IMR-90 (cell line): Measurements from ENCODE around the gene ZFP36L2. TPM values are rescaled to one million over a fixed set of nuclear protein-coding genes. Genes with fewer than 3 reads are reported as not detected.

Experiments
- ATAC-seq: fragments of 200-7000 bp; cut with Tn5 transposase; 2 replicates; pipeline ENCODE4 v1.9.1; 2020; ENCODE audit warnings: low read depth, mild to moderate bottlenecking, moderate library complexity
- BruUV-seq: library from RNA; stranded (reverse); fragments of 400-500 nt; replicated peaks from 2 replicates; lab custom pipeline; 2021; lab: Mats Ljungman, UMichigan
- CTCF ChIA-PET: fragments of 300-600 bp; formaldehyde crosslinking; extraction: SDS; loops from one replicate; lab custom pipeline; 2021; ENCODE audit warnings: antibody characterized with exemption; lab: Yijun Ruan, JAX
- POLR2A ChIA-PET: fragments of 300-600 bp; sonication (Branson Sonifier 250); formaldehyde crosslinking; loops from one replicate; lab custom pipeline; 2022; ENCODE audit warnings: antibody characterized with exemption; ENCODE audit not compliant: unreplicated experiment; lab: Charles Lee
- DNase-seq: peaks from one replicate; pipeline ENCODE4 v3.0.0; 2013
- H2AFZ ChIP-seq: replicated peaks from 2 replicates; pipeline ENCODE3; 2013; ENCODE audit warnings: low read length, mild to moderate bottlenecking; ENCODE audit not compliant: poor library complexity
- H2AK5ac ChIP-seq: 2 replicates; pipeline ENCODE4 v1.6.1; 2013; ENCODE audit warnings: low read depth, low read length, inconsistent platforms
- H2AK9ac ChIP-seq: replicated peaks from 2 replicates; pipeline ENCODE3; 2013; ENCODE audit warnings: mild to moderate bottlenecking, low read depth, low read length, moderate library complexity; ENCODE audit not compliant: poor library complexity
- H2BK120ac ChIP-seq: 2 replicates; pipeline ENCODE4 v1.6.1; 2013; ENCODE audit warnings: low read depth, low read length, inconsistent platforms
- H2BK15ac ChIP-seq: 3 replicates; pipeline ENCODE4 v1.6.1; 2013; ENCODE audit warnings: low read depth, low read length, inconsistent platforms
- H2BK20ac ChIP-seq: 2 replicates; pipeline ENCODE4 v1.6.1; 2013; ENCODE audit warnings: low read depth, mild to moderate bottlenecking, inconsistent platforms, low read length, moderate library complexity
- H2BK5ac ChIP-seq: 2 replicates; pipeline ENCODE4 v1.6.1; 2013; ENCODE audit warnings: mild to moderate bottlenecking, low read depth, low read length, inconsistent platforms; ENCODE audit not compliant: poor library complexity, severe bottlenecking
- H3K14ac ChIP-seq: replicated peaks from 2 replicates; pipeline ENCODE4 v1.6.1; 2013; ENCODE audit warnings: low read depth, low read length, inconsistent platforms
- H3K18ac ChIP-seq: 2 replicates; pipeline ENCODE4 v1.6.1; 2013; ENCODE audit warnings: low read depth, low read length, control low read depth
- H3K23ac ChIP-seq: 2 replicates; pipeline ENCODE4 v1.6.1; 2013; ENCODE audit warnings: low read depth, low read length, inconsistent platforms
- H3K27ac ChIP-seq: 2 replicates; pipeline ENCODE4 v1.5.1; 2013; ENCODE audit warnings: mild to moderate bottlenecking, control low read depth, low read length; ENCODE audit not compliant: insufficient read depth
- H3K27me3 ChIP-seq: 2 replicates; pipeline ENCODE4 v1.6.1; 2013; ENCODE audit warnings: low read length; ENCODE audit not compliant: control insufficient read depth, insufficient read depth
- H3K36me3 ChIP-seq: 2 replicates; pipeline ENCODE4 v1.6.1; 2013; ENCODE audit warnings: low read length, mixed read lengths; ENCODE audit not compliant: control insufficient read depth, insufficient read depth
- H3K4ac ChIP-seq: 2 replicates; pipeline ENCODE4 v1.6.1; 2013; ENCODE audit warnings: low read depth, low read length, inconsistent platforms
- H3K4me1 ChIP-seq: 2 replicates; pipeline ENCODE4 v1.6.1; 2013; ENCODE audit warnings: low read length, mixed read lengths; ENCODE audit not compliant: control insufficient read depth, insufficient read depth
- H3K4me2 ChIP-seq: 2 replicates; pipeline ENCODE4 v1.6.1; 2013; ENCODE audit warnings: low read depth, mild to moderate bottlenecking, control low read depth, low read length, moderate library complexity
- H3K4me3 ChIP-seq: 2 replicates; pipeline ENCODE4 v1.5.1; 2013; ENCODE audit warnings: low read depth, mild to moderate bottlenecking, control low read depth, low read length, moderate library complexity; ENCODE audit not compliant: insufficient read depth
- H3K56ac ChIP-seq: 2 replicates; pipeline ENCODE4 v1.6.1; 2013; ENCODE audit warnings: low read length, inconsistent platforms; ENCODE audit not compliant: insufficient read depth; ENCODE audit errors: extremely low read depth
- H3K79me1 ChIP-seq, 2 experiments: 2 replicates each; pipeline ENCODE4 v1.6.1; 2013; ENCODE audit warnings: low read length in 2 of 2, inconsistent platforms in 1 of 2, low read depth in 1 of 2
- H3K9ac ChIP-seq: 2 replicates; pipeline ENCODE4 v1.6.1; 2013; ENCODE audit warnings: low read depth, low read length, control low read depth
- H3K9me1 ChIP-seq: 2 replicates; pipeline ENCODE4 v1.6.1; 2013; ENCODE audit warnings: low read length, inconsistent platforms; ENCODE audit not compliant: insufficient read depth
- H3K9me3 ChIP-seq: 2 replicates; pipeline ENCODE4 v1.6.1; 2013; ENCODE audit warnings: low read length; ENCODE audit not compliant: control insufficient read depth, insufficient read depth
- H4K20me1 ChIP-seq: 2 replicates; pipeline ENCODE4 v1.6.1; 2013; ENCODE audit warnings: low read length, inconsistent platforms; ENCODE audit not compliant: insufficient read depth
- H4K5ac ChIP-seq: 2 replicates; pipeline ENCODE4 v1.6.1; 2013; ENCODE audit warnings: mild to moderate bottlenecking, low read depth, low read length, control low read depth
- H4K8ac ChIP-seq, 2 experiments: 2 replicates each; pipeline ENCODE4 v1.6.1; 2013; ENCODE audit warnings: low read depth in 2 of 2, low read length in 2 of 2, control low read depth in 1 of 2, inconsistent platforms in 1 of 2
- H4K91ac ChIP-seq: 2 replicates; pipeline ENCODE4 v1.6.1; 2013; ENCODE audit warnings: low read depth, low read length, inconsistent platforms; ENCODE audit not compliant: insufficient read depth
- BHLHE40 ChIP-seq: fragments of 150-350 bp; IDR thresholded peaks from 2 replicates; pipeline ENCODE4 v1.6.1; 2016; ENCODE audit warnings: mild to moderate bottlenecking, low read depth, low read length
- CEBPB ChIP-seq: IDR thresholded peaks from 2 replicates; pipeline ENCODE4 v1.6.1; 2012; ENCODE audit warnings: low read depth, low read length, improper control_type of control experiment
- CHD1 ChIP-seq: IDR thresholded peaks from 2 replicates; pipeline ENCODE4 v1.6.1; 2012; ENCODE audit warnings: low read depth, low read length, improper control_type of control experiment
- CTCF ChIP-seq: conservative IDR thresholded peaks from 2 replicates; pipeline ENCODE4 v1.5.1; 2012; ENCODE audit warnings: mild to moderate bottlenecking, low read depth, low read length, improper control_type of control experiment
- FOS ChIP-seq: fragments of 150-350 bp; IDR thresholded peaks from 2 replicates; pipeline ENCODE4 v1.6.1; 2016; ENCODE audit warnings: low read depth, low read length
- MAFK ChIP-seq: IDR thresholded peaks from 2 replicates; pipeline ENCODE4 v1.6.1; 2012; ENCODE audit warnings: low read depth, low read length, improper control_type of control experiment
- MXI1 ChIP-seq: IDR thresholded peaks from 2 replicates; pipeline ENCODE4 v1.6.1; 2012; ENCODE audit warnings: low read depth, mild to moderate bottlenecking, low read length, moderate library complexity, borderline replicate concordance
- NFE2L2 ChIP-seq: fragments of 150-350 bp; IDR thresholded peaks from 2 replicates; pipeline ENCODE4 v1.6.1; 2016; ENCODE audit warnings: low read depth, mild to moderate bottlenecking, low read length
- POLR2A ChIP-seq: IDR thresholded peaks from 2 replicates; pipeline ENCODE4 v1.6.1; 2012; ENCODE audit warnings: mild to moderate bottlenecking, low read depth, low read length
- RAD21 ChIP-seq: IDR thresholded peaks from 2 replicates; pipeline ENCODE4 v1.6.1; 2012; ENCODE audit warnings: low read length, improper control_type of control experiment
- RCOR1 ChIP-seq: IDR thresholded peaks from 2 replicates; pipeline ENCODE4 v1.6.1; 2012; ENCODE audit warnings: mild to moderate bottlenecking, low read length, improper control_type of control experiment; ENCODE audit not compliant: insufficient replicate concordance
- SMC3 ChIP-seq: fragments of 150-350 bp; IDR thresholded peaks from 2 replicates; pipeline ENCODE4 v1.6.1; 2016; ENCODE audit warnings: low read depth, mild to moderate bottlenecking, antibody characterized with exemption, low read length, moderate library complexity
- USF2 ChIP-seq: fragments of 150-350 bp; IDR thresholded peaks from 2 replicates; pipeline ENCODE4 v1.6.1; 2017; ENCODE audit warnings: mild to moderate bottlenecking, antibody characterized with exemption, low read length, low read depth
- WGBS, 2 experiments: methylation state at CpG; one replicate each; pipeline versions ENCODE4 v1.1.5 to v1.1.7; 2013; ENCODE audit warnings: missing lambda C conversion rate in 2 of 2; ENCODE audit not compliant: insufficient read length in 1 of 2; ENCODE audit errors: extremely low coverage in 2 of 2; 5-methylcytosine and 5-hydroxymethylcytosine counted together
- dilution Hi-C: fragments of 300-500 bp; cut with HindIII; formaldehyde crosslinking; loops from one replicate; pipeline ENCODE4 v1.14.3; 2018; ENCODE audit warnings: low sequenced_read_pairs; ENCODE audit not compliant: unreplicated experiment
- in situ Hi-C: fragments of 300-500 bp; cut with MboI; formaldehyde crosslinking; loops from 3 replicates; pipeline ENCODE4 v1.14.3; 2019; ENCODE audit warnings: low sequenced_read_pairs, inconsistent platforms, mixed read lengths
- intact Hi-C: fragments of 100-400 bp; cut with micrococcal nuclease; formaldehyde crosslinking; loops from 2 replicates; pipeline ENCODE4 v1.10.0; 2022
- polyA plus RNA-seq, 3 experiments: library from polyadenylated mRNA; depleted of rRNA; stranded (reverse); fragments of >200 nt; gene quantifications; 2 replicates each; pipeline ENCODE4 v1.2.3, GENCODE V29; 2012; ENCODE audit warnings: low replicate concordance in 1 of 3
- total RNA-seq: library from RNA; depleted of rRNA; stranded (reverse); fragments of >200 nt; gene quantifications from 2 replicates; pipeline ENCODE4 v1.2.3, GENCODE V29; 2012
- TF ChIP-seq, protein P1 (sequence below): fragments of 150-350 bp; IDR thresholded peaks from 2 replicates; pipeline ENCODE4 v1.6.1; 2016; ENCODE audit warnings: low read depth, mild to moderate bottlenecking, low read length, moderate library complexity, borderline replicate concordance

The ZFP36L2 gene
- total and polyA plus RNA-seq, 2 of the 4 experiments (the other 2 are of a cell fraction) = 1.8 to 20.1 TPM

DNA sequence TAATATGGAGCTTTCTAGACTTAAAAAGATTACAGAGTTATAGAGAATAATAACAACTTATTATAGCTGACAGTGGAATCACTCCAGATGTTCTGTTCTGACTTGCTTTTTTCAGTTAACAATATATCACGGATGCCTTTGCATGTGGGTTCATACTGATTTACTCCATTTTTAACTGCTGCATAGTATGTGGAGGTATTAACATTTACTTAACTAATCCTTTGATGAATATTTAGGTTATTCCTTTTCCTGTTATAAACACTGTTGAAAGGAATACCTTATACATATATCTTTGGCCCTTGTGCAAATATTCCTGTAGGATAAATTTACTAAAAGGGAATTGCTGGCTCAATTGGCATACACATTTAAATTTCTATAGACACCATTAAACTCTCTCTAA, 33.1 kb upstream of the ZFP36L2 start:
- H4K20me1 ChIP-seq = no peaks in the 10 kb centered on the region
- no TSS peak for BruUV-seq
- no peak overlapping the region for H2BK15ac ChIP-seq
- H3K9me1 ChIP-seq = peaks cover 3% of the 10 kb centered on the region; the same call in 1 of the 2 replicates
- no peak overlapping the region for H2AK9ac ChIP-seq
- no peak overlapping the region for H3K23ac ChIP-seq
- no peak overlapping the region for H4K5ac ChIP-seq
- dilution Hi-C loops = no loop called here
- H3K14ac ChIP-seq = no peak overlapping the region
- no peak overlapping the region for H2AFZ ChIP-seq
- ATAC-seq (no peak), DNase-seq (no peak)
- no peak overlapping the region for H4K91ac ChIP-seq
- CTCF ChIA-PET = no interaction called here
- H3K27me3 ChIP-seq = no peaks in the 10 kb centered on the region
- POLR2A ChIA-PET = no interaction called here
- no peak overlapping the region for H3K9ac ChIP-seq
- H3K56ac ChIP-seq = no peak overlapping the region
- H4K8ac ChIP-seq = no peak overlapping the region
- no peaks in the 10 kb centered on the region for H3K4me1 ChIP-seq
- no peak overlapping the region for H2BK20ac ChIP-seq
- no peak overlapping the region for H3K4ac ChIP-seq
- H3K27ac ChIP-seq = no peak overlapping the region
- H3K4me3 ChIP-seq = no peak overlapping the region
- H2AK5ac ChIP-seq = no peak overlapping the region
- peaks cover 4% of the 10 kb centered on the region for H3K36me3 ChIP-seq
- WGBS, 2 experiments = no CpG with 5 or more reads among the region's 1 CpG
- intact Hi-C loops = no loop called here
- H3K4me2 ChIP-seq = no peak overlapping the region
- H3K79me1 ChIP-seq = no peaks in the 10 kb centered on the region
- H2BK5ac ChIP-seq = no peak overlapping the region
- H2BK120ac ChIP-seq = no peak overlapping the region
- no peaks in the 10 kb centered on the region for H3K9me3 ChIP-seq
- no peak overlapping the region for H3K18ac ChIP-seq
- in situ Hi-C loops = no loop called here
- TF ChIP-seq RAD21 (no peak), CEBPB (no peak), NFE2L2 (no peak), POLR2A (no peak), CTCF (no peak), USF2 (no peak), MXI1 (no peak), CHD1 (no peak), FOS (no peak), RCOR1 (no peak), BHLHE40 (no peak), SMC3 (no peak), MAFK (no peak)
- TF ChIP-seq, protein P1, sequence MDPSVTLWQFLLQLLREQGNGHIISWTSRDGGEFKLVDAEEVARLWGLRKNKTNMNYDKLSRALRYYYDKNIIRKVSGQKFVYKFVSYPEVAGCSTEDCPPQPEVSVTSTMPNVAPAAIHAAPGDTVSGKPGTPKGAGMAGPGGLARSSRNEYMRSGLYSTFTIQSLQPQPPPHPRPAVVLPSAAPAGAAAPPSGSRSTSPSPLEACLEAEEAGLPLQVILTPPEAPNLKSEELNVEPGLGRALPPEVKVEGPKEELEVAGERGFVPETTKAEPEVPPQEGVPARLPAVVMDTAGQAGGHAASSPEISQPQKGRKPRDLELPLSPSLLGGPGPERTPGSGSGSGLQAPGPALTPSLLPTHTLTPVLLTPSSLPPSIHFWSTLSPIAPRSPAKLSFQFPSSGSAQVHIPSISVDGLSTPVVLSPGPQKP = no peak
